A549 treated with AZD9567 at 1 μM for 4 hours (cell line): Measurements from ENCODE around the gene CLEC7A. TPM values are rescaled to one million over a fixed set of nuclear protein-coding genes. Genes with fewer than 3 reads are reported as not detected.

Source experiments
- total RNA-seq: library from RNA; stranded (reverse); fragments of 200-300 nt; extraction: Qiagen RNA extraction; gene quantifications from 5 replicates; pipeline ENCODE4 v1.2.3, GENCODE V29; 2022; ENCODE audit not compliant: insufficient read depth

The CLEC7A gene
- total RNA-seq: not detected in 5 replicates

GRCh38 chr12:10130042-10130441, at the start of gene CLEC7A:
Gene CLEC7A (minus strand): TSS chr12:10130199. CDS start chr12:10130082, 117 bp downstream.

GRCh38 chr12:10178821-10179220, 48.8 kb upstream of the CLEC7A start, which contains the start of gene TMEM52B:
Gene TMEM52B (plus strand): TSS chr12:10179032. CDS start chr12:10179575, 543 bp downstream.

GRCh38 chr12:10171973-10172728, 42.2 kb upstream of the CLEC7A start, which contains the start of gene OLR1:
Gene OLR1 (minus strand): TSS chr12:10172132. CDS start chr12:10172077, 55 bp downstream.

GRCh38 chr12:10098791-10099190, 31.2 kb downstream of the CLEC7A start, which contains the start of gene CLEC1A:
Gene CLEC1A (minus strand): TSS chr12:10098985. CDS start chr12:10098922, 63 bp downstream.

Other genes with a start within 250 kb of the CLEC7A start
- not detected in 5 replicates for gene KLRF2, start 248.7 kb downstream of the CLEC7A start, total RNA-seq
- gene CLEC2A, start 197.8 kb downstream of the CLEC7A start, total RNA-seq: not detected in 5 replicates
- gene CLEC12A, start 158.8 kb downstream of the CLEC7A start, total RNA-seq: not detected in 5 replicates
- not detected in 5 replicates for gene CLEC1B, start 131.1 kb downstream of the CLEC7A start, total RNA-seq
- not detected in 5 replicates for gene CLEC12B, start 119.6 kb downstream of the CLEC7A start, total RNA-seq
- not detected in 5 replicates for gene CLEC9A, start 99.5 kb downstream of the CLEC7A start, total RNA-seq
- not detected in 5 replicates for gene CLEC1A, start 31.2 kb downstream of the CLEC7A start, total RNA-seq
- 0.60 to 3.7 TPM (median 1.5 TPM) in 5 replicates for gene OLR1, start 41.9 kb upstream of the CLEC7A start, total RNA-seq
- 0.02 to 0.31 TPM (median 0.19 TPM) in 3 of 5 replicates, not detected in the others for gene TMEM52B, start 48.8 kb upstream of the CLEC7A start, total RNA-seq
- 30.2 to 41.4 TPM (median 36.2 TPM) in 5 replicates for gene GABARAPL1, start 82.7 kb upstream of the CLEC7A start, total RNA-seq
- gene KLRD1, start 177.7 kb upstream of the CLEC7A start, total RNA-seq: 0.10 TPM in 1 of 5 replicates, not detected in the others